HUES6 (cell line): ENCODE results near the gene SLC16A1.

Source experiments
- H3K27ac ChIP-seq: 2 replicates; pipeline ENCODE4 v1.7.0; 2013; ENCODE audit warnings: low read depth, mild to moderate bottlenecking, low read length, inconsistent platforms
- H3K27me3 ChIP-seq: 2 replicates; pipeline ENCODE4 v1.6.1; 2013; ENCODE audit warnings: low read length; ENCODE audit not compliant: control insufficient read depth, insufficient read depth
- H3K36me3 ChIP-seq: 2 replicates; pipeline ENCODE4 v1.6.1; 2013; ENCODE audit warnings: low read length; ENCODE audit not compliant: control insufficient read depth, insufficient read depth
- H3K4me1 ChIP-seq: 2 replicates; pipeline ENCODE4 v1.6.1; 2013; ENCODE audit warnings: low read length; ENCODE audit not compliant: control insufficient read depth, insufficient read depth
- H3K4me3 ChIP-seq: 2 replicates; pipeline ENCODE4 v1.5.1; 2013; ENCODE audit warnings: low read depth, low read length
- H3K9ac ChIP-seq: one replicate; pipeline ENCODE4 v1.6.1; 2013; ENCODE audit warnings: mild to moderate bottlenecking, low read length
- H3K9me3 ChIP-seq: 2 replicates; pipeline ENCODE4 v1.6.1; 2013; ENCODE audit warnings: low read depth, low read length; ENCODE audit not compliant: control insufficient read depth, insufficient read depth

SLC16A1 gene

GRCh38 chr1:112923959-112924349, 32.0 kb downstream of the SLC16A1 start:
- Histone ChIP-seq H3K9me3 (no peaks in the 10 kb centered on the region), H3K27me3 (no peaks in the 10 kb centered on the region), H3K9ac (no peak overlapping the region), H3K4me1 (no peaks in the 10 kb centered on the region), H3K4me3 (no peak overlapping the region), H3K27ac (no peak overlapping the region; the same call in 1 of the 2 replicates), H3K36me3 (peaks cover 97% of the 10 kb centered on the region)

- Histone ChIP-seq H3K4me3 (no peak overlapping the region), H3K9ac (no peak overlapping the region), H3K27ac (no peak overlapping the region; the same call in 1 of the 2 replicates), H3K9me3 (no peaks in the 10 kb centered on the region), H3K36me3 (peaks cover 95% of the 10 kb centered on the region), H3K27me3 (no peaks in the 10 kb centered on the region), H3K4me1 (no peaks in the 10 kb centered on the region)
Observed at GRCh38 chr1:112923234-112923958, 32.6 kb downstream of the SLC16A1 start.

GRCh38 chr1:112911506-112912220, 44.3 kb downstream of the SLC16A1 start:
- no peak overlapping the region for H3K9ac ChIP-seq
- no peak overlapping the region for H3K4me3 ChIP-seq
- H3K36me3 ChIP-seq: peaks cover 52% of the 10 kb centered on the region
- H3K27me3 ChIP-seq: no peaks in the 10 kb centered on the region
- H3K27ac ChIP-seq: peak overlapping the region; percentile 68
- H3K9me3 ChIP-seq: no peaks in the 10 kb centered on the region
- peaks cover 54% of the 10 kb centered on the region for H3K4me1 ChIP-seq

- Histone ChIP-seq H3K27ac (peak overlapping the region; percentile 53; the same call in 1 of the 2 replicates), H3K4me3 (no peak overlapping the region), H3K9me3 (no peaks in the 10 kb centered on the region), H3K9ac (peak overlapping the region; percentile 46), H3K27me3 (no peaks in the 10 kb centered on the region), H3K4me1 (peaks cover 65% of the 10 kb centered on the region), H3K36me3 (peaks cover 36% of the 10 kb centered on the region)
Observed at GRCh38 chr1:112909847-112910246, 46.1 kb downstream of the SLC16A1 start.

- H3K4me3 ChIP-seq: no peak overlapping the region
- peaks cover 15% of the 10 kb centered on the region; the same call in 1 of the 2 replicates for H3K36me3 ChIP-seq
- H3K27ac ChIP-seq: peak overlapping the region; percentile 26; the same call in 1 of the 2 replicates
- H3K9me3 ChIP-seq: no peaks in the 10 kb centered on the region
- H3K27me3 ChIP-seq: no peaks in the 10 kb centered on the region
- H3K9ac ChIP-seq: no peak overlapping the region
- H3K4me1 ChIP-seq: peaks cover 48% of the 10 kb centered on the region
Observed at GRCh38 chr1:112906150-112906698, 49.8 kb downstream of the SLC16A1 start.

DNA sequence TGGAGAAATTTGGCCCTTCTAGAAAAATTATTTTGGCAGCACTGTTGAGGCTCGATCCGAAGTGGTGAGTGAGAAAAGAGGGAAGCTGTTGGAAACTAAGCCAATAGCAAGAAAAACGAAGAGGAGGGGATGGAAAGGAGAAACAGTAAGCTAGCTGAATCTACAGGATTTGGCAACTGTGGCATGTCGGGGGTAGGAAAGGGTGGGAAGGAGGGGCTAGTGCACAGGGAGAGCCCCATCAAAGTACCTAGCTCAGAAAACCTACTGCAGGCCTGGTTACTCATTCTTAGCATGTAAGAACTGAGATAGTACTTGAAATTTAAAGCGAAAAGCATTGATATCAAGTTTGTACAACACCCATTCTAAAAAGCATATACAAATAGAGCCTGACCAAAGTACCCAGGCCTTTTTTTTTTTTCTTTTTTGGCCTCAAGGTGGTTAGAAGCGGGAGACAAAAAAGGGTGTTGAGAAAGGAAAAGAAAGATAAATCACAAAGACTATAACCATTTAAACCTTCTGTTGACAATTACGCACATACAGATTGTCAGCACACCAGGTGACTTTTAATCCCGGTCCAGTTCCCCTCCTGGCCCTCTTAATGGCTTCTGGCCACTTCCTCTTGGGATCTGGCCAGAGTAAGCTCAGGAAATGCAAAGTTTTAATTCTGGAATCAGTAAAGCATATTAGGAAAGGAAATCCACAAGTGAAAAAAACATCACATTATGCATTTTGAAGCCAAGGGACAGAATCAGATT, 50.4 kb downstream of the SLC16A1 start:
- Histone ChIP-seq H3K36me3 (peaks cover 10% of the 10 kb centered on the region; the same call in 1 of the 2 replicates), H3K9me3 (no peaks in the 10 kb centered on the region), H3K27ac (peak overlapping the region; percentile 26; the same call in 1 of the 2 replicates), H3K4me3 (no peak overlapping the region), H3K4me1 (peaks cover 42% of the 10 kb centered on the region), H3K9ac (peak overlapping the region; percentile 50), H3K27me3 (no peaks in the 10 kb centered on the region)

- H3K4me1 ChIP-seq: peaks cover 35% of the 10 kb centered on the region
Observed at GRCh38 chr1:112904831-112905261, 51.1 kb downstream of the SLC16A1 start.

DNA sequence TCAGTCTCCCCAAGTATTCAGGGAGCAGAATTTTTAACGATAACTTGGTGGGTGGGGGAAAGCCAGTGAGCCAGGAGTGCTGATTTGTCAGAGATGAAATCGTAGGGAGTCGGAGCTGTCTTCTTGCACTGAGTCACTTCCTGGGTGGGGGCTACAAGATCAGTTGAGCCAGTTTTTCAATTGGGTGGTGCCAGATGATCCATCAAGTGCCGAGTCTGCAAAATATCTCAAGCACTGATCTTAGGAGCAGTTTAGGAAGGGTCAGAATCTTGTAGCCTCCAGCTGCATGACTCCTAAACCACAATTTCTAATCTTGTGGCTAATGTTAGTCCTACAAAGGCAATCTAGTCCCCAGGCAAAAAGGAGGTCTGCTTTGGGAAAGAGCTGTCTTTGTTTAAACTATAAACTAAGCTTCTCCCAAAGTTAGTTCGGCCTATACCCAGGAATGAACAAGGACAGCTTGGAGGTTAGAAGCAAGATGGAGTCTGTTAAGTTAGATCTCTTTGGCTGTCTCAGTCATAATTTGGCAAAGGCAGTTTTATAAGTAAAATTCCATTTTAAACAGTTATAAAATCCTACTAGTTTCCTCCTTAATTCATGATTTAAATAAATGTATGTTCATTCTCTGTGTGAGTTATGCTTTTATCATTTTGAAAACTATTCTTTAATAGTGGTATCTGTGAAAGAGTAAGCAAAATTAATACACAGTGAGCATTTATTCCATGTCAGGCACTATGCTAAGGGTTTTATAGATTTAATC, 51.7 kb downstream of the SLC16A1 start:
- Histone ChIP-seq H3K36me3 (peaks cover 4% of the 10 kb centered on the region; the same call in 1 of the 2 replicates), H3K27me3 (no peaks in the 10 kb centered on the region), H3K9me3 (peaks cover 8% of the 10 kb centered on the region), H3K4me1 (peaks cover 34% of the 10 kb centered on the region), H3K4me3 (no peak overlapping the region), H3K9ac (no peak overlapping the region), H3K27ac (no peak overlapping the region; the same call in 1 of the 2 replicates)

More at GRCh38 chr1:112904831-112905261, 51.1 kb downstream of the SLC16A1 start:
- H3K9ac ChIP-seq: no peak overlapping the region
- peak overlapping the region; percentile 26; the same call in 1 of the 2 replicates for H3K27ac ChIP-seq
- H3K27me3 ChIP-seq: no peaks in the 10 kb centered on the region
- peaks cover 3% of the 10 kb centered on the region for H3K9me3 ChIP-seq
- H3K4me3 ChIP-seq: no peak overlapping the region
- peaks cover 4% of the 10 kb centered on the region; the same call in 1 of the 2 replicates for H3K36me3 ChIP-seq

DNA sequence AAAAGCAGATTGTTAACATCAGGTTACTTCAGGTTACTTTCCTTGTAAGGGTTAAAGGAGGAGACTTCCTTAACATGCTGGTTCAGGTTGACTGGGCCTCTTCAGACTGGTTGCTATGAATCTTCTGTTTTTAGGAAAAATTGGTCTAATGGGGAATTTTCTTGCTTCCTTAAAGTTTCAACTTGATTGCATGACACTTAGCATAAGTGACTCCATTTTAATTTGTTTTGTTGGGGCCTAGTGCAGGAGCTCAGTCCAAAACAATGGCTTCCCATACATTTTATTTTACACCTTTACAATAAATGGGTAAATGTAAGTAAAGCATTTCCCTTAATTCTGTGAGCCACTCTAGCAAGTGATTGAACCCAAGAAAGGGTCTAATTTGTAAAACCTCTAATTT, 53.8 kb downstream of the SLC16A1 start:
- no peaks in the 10 kb centered on the region for H3K27me3 ChIP-seq
- peaks cover 34% of the 10 kb centered on the region for H3K4me1 ChIP-seq
- H3K9ac ChIP-seq: no peak overlapping the region
- peaks cover 8% of the 10 kb centered on the region for H3K9me3 ChIP-seq
- H3K4me3 ChIP-seq: no peak overlapping the region
- no peaks in the 10 kb centered on the region for H3K36me3 ChIP-seq
- no peak overlapping the region for H3K27ac ChIP-seq

GRCh38 chr1:112901387-112901786, 54.6 kb downstream of the SLC16A1 start:
- Histone ChIP-seq H3K9ac (no peak overlapping the region), H3K27me3 (no peaks in the 10 kb centered on the region), H3K27ac (no peak overlapping the region), H3K36me3 (no peaks in the 10 kb centered on the region), H3K4me3 (no peak overlapping the region), H3K4me1 (peaks cover 30% of the 10 kb centered on the region), H3K9me3 (peaks cover 11% of the 10 kb centered on the region)
